CD4-positive, alpha-beta T cell treated with Interleukin-21 for 1 hour (primary cell): Measurements from ENCODE around the gene NUP153.
A peak's percentile ranks its signal among the peaks of the same experiment; 100 is the strongest.

ENCODE experiments used
- DNase-seq: peaks from one replicate; pipeline ENCODE4 v3.0.0-alpha.2; 2020

Gene NUP153

DNA sequence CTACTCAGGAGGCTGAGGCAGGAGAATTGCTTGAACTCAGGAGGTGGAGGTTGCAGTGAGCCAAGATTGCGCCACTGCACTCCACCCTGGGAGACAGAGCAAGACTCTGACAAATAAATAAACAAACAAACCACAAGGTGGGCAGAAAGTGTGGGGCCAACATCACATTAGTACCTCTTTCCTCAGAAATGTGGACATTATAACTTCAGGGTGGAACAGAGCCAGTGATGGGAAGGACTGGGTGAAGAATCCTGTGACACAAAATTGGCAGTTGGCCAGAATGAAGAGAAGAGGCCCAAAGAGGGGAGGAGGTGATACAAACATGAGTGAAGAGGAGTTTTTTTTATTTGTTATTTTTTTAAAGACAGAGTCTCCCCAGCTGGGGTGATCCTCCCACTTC, 50.6 kb downstream of the NUP153 start:
- no peak for DNase-seq

DNA sequence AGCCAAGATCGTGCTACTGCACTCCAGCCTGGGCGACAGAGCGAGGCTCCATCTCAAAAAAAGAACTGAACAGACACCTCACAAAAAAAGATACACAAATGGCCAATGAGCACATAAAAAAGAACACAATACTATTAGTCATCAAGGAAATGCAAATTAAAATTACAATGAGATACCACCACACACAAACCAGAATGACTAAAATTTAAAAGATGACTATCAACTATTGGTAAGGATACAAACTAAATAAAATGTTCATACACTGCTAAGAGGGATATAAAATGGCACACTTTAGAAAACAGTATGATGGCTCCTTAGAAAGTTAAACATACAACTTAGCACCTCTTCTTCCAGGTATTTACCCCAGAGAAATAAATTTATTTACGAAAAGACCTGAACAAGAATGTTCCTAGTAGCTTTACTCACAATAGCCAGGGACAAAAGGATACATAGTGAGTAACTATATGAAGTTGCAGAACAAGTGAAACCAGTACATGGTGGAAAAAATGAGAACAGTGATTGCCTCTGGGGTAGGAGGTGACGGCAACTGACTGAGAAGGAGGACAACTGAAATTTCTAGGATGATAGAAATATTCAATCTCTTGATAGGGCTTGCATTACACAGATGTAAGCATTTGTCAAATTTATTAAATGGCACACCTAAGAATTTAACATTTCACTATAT, 53.4 kb downstream of the NUP153 start:
- DNase-seq, result no peak

DNA sequence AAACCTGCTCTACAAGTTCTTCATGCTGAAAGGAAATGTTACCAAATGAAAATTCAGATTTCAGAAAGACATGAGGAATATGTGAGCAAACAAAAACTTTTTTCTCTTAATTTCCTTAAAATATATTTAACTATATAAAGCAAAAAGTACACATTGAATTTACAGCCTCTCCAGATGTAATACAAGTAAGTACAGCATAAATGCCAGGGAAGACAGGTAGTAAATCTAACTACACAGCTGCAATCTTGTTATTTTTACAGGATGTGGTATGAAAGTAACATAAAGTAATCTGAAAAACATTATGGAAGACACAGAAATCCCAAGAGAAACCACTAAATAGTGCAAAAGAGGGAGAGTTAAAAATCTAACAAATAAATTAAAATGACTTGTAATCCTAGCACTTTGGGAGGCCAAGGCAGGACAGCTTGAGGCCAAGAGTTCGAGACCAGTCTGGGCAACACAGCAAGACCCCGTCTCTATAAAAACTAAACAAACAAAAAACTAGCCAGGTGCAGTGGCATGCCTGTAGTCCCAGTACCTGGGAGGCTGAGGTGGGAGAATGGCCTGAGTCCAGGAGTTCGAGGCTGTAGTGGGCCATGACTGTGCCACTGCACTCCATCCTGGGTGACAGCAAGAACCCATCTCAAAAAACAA, 55.9 kb downstream of the NUP153 start:
- no peak for DNase-seq

DNA sequence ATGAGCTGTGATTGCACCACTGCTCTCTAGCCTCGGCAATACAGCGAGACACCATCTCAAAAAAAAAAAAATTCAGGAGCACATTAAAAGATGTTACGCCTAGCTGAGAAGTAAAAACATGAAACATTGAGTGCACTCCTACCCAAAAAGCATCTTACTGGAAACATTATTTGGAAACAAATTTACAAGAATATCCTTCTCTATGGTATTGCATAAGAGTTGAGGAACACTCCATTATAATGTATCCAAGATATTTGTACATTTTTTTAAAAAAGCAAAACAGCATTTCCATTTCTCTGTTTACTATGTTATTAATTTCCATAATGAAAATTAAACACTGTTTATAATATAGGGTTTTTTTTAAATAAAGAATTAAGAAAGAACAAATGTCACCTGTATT, 58.0 kb downstream of the NUP153 start:
- no peak for DNase-seq

DNA sequence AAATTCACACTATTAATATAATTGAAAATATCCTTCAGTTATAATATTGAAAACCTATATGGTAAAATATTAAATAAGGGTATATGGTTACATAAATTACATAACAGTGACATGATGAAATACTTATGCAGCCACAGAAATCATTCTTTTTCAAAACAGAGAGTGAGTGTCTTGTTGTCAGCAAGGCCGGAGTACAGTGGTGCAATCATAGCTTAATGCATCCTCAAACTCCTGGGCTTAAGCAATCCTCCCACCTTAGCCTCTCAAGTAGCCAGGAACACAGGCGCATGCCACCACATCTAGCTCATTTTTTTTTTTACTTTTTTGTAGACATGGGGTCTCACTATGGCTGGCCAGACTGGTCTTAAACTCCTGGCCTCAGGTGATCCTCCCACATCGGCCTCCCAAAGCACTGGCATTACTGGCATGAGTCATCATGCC, 66.2 kb downstream of the NUP153 start:
- no peak for DNase-seq

DNA sequence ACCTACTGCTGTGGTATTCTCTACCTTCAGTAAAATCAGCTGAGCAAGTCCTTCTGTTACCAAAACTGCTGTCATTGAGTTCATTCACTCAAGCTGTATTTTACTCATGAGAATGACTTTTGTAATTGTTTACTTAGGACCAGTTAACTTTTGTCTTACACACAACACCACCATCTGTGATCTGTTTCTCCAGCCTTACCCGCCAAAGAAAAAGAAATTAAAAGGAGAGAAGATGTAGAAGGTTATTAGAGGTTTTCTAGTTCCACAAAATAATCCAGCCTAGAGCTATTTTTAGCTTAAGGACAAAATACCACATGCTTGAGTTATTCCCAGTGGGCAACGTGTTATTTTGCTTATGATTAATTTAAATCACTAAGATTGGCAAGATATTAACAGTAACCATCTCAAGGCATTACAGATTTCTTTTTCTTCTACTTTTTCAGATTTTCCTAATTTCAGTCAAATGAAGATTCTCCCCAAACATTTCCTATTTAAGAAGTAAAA, 68.5 kb downstream of the NUP153 start:
- no peak for DNase-seq

DNA sequence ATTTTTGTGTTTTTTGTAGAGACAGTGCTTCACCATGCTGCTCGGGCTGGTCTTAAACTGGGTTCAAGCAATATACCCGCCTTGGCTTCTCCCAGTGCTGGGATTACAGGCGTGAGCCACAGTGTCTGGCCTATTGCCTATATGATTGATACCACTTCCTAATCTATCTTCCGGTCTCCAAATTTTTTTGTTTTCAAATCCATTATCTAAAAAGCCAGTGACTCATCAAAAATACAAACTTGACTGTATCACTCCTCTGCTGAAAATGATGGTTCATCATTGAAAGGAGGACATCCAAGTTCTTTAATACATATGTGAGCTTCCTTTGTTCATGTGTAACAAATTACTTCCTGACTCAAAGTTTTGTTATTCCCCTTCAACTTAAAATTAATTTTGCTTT, 71.2 kb downstream of the NUP153 start:
- DNase-seq, result no peak

DNA sequence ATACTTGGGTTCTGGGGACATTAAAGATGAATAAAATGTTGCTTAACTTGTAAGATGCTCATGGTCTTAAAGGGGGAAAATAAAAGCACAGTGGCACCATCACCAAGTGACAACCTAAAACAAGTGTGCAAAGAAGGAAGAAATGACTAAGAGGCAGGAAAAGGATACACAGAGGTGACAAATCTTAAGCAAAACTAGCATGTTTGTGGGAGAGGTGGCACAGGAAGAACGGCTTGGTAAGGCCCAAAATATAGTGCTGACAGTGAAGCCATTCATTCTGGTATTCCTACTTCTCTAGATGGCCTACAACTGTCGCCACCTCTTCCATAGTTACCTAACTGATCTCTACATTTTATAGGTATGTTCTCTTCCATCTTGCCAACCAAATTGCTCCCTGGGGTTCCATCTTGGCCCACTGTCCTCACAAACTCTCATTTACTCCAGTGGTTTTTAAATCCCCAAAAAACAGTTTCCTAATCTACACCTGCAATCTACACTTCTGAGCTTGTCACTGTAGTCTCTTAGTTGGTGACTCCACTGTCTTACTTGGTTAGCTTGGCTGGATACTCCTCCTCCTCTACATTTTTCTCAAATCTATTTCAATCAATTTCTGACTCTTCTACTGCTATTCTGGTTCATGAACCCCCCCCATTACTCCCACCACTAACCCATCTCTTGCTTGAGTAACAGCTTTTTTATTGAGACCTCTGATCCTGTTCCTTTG, 73.1 kb downstream of the NUP153 start:
- peak; percentile 44 for DNase-seq

DNA sequence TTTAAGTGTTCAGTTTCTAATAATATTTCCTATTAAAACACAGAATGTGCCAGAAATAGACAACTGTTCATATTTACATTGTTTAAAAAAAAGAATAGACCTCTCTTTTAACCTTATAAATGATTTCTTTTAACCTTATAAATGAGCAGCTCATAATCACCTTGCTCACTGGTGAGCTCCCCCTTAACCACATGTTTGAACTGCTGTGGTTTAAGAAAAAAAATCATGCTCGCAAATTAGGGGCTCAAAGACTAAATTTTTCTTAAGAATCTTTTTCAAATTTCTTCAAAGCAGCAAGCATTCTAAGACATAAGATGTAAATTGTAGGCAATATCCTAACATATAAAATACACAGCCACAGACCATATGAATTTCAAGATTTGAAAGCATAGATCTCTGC, 73.8 kb downstream of the NUP153 start:
- peak; percentile 13 for DNase-seq

DNA sequence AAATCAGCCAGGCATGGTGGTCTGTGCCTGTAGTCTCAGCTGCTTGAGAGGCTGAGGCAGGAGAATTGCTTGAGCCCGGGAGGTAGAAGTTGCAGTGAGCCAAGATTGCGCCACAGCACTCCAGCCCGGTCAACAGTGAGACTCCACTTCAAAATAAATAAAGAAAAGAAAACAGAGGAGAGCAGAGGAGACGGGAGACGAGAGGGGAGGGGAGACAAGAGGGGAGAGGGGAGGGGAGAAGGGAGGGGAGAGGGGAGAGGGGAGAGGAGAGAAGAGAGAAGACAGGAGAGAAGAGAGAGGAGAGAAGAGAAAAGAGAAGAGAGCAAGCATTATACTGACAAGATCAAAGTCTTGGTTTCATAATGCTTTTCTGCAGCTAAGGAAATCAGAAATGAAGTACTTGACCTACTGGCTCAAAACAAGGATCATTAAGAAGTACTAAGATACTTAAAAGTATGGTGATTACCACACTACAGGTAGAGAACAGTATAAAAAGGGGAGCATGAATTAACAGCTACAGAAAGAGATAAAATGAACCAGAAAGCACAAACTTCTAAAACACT, 76.1 kb downstream of the NUP153 start:
- no peak for DNase-seq

DNA sequence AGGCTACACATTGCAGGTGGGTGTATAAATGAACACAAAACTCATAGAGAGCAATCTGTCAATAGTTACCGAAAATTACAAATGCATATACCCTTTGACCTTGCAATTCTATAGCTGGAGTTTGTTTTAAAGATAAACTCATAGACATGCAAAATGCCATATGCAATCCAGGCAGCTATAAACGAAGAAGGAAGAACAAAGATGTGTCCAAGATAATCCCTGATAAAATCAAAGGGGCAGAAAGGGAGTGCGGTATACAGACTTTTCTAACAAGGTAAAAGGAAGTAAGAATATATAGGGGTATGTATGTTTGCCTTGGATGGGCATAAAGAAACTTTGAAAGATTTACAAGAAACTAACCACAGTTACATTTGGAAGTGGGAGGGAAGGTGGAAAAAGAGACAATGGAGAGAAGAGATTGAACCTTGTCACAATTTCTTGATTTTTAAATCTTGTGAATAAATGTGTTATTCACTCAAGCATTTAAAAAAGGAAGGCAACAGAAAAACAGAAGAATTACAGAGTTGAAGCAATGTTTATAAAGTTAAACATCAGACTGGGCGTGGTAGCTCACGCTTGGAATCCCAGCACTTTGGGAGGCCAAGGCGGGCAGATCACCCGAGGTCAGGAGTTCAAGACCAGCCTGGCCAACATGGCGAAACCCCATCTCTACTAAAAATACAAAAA, 76.8 kb downstream of the NUP153 start:
- no peak for DNase-seq

DNA sequence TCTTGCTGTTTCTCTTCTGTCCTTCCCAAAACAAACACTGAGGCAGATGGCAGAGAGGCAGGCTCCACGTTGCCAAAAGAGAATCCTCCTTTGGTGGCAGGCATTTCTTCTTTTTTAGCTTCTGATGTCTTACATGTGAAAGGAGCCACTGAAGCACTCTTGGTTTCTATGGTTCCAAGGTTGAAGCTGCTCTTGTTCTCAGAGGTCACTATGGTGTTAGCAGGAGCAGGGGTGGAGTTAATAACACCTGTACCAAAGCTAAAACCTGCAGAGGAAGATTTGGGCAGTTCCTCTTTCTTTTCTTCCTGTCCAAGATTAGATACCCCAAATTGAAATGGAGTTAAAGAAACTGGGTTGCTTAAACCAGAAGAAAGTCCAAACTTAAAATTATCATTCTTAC, 77.9 kb downstream of the NUP153 start:
- DNase-seq, result no peak

DNA sequence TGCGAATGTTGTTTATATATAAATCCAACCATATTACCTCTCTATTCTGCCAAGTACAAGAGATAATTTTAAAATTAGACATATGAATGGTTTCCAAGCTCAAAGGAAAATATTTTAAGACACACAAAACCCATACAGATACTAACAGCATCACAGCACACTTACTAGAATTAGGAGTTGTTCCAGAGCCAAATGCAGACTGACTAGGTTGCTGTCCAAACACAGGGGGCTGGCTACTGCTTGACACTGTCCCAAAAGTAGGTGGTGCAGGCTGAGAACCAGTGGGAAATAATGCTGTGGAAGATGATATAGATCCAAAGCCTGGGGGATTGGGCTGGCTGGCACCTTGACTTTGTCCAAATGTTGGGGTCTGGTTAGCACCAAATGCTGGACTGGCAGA, 82.3 kb downstream of the NUP153 start:
- DNase-seq, result no peak

DNA sequence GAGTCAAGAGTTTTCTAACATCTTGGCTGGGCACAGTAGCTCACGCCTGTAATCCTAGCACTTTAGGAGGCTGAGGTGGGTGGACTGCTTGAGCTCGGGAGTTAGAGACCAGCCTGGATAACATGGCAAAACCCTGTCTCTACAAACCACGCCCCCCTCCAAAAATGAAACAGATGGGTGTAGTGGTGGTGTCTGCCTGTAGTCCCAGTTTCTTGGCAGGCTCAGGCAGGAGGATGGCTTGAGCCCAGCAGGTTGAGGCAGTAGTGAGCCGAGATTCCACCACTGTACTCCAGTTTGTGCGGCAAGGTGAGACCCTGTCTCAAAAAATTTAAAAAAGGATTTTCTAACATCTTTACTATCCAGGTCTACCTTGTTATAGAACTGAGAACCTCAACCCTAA, 84.6 kb downstream of the NUP153 start:
- no peak for DNase-seq

DNA sequence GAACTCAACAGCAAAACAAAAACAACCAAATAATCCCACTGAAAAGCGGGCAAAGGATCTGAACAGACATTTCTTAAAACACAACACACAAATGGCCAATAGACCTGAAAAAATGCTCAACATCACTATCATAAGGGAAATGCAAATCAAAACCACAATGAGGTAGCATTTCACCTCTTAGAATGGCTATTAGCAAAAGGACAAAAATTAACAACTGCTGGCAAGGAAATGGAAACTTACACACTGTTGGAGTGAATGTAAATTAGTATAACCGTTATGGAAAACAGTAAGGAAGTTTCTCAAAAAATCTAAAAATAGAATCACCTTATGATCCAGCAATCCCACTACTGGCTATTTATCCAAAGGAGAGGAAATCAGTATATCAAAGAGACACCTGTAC, 85.7 kb downstream of the NUP153 start:
- DNase-seq, result no peak

DNA sequence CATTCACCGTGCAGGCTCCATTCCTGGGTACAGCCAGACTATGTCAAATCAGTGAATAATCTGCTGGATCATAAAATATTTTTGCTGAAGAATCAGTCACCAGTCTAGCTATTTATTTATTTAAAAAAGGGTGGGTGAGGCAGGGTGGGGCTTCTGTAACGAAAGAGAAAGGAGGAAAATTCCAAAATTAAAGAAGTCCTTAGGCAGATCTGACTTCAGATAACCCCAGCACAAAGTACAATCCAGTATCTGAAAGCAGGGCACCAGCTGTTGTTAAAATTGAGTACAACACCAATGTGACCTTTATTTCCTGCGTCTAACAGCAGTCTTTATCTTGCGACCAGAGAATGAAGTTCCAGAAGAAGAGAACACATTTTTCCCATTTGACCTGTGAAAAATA, 90.9 kb downstream of the NUP153 start:
- DNase-seq, result no peak

DNA sequence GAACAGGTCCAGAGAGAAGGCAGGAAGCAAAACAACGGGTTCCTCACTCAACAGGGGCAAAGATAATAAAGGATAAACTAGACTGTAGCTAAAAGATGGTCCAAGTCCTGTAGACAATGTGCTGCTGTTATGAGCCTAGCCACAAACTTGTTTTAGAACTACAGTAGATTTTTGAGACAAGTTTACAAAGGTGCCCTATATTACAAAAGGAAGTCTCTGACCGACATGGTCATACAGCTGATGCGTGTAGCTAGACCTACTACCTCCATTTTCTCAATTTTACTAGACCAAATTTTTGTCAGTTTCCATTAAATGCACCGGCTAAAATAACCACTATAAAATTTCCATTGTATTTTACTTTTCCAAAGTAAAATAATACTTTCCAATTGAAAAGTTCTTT, 94.7 kb downstream of the NUP153 start:
- no peak for DNase-seq

DNA sequence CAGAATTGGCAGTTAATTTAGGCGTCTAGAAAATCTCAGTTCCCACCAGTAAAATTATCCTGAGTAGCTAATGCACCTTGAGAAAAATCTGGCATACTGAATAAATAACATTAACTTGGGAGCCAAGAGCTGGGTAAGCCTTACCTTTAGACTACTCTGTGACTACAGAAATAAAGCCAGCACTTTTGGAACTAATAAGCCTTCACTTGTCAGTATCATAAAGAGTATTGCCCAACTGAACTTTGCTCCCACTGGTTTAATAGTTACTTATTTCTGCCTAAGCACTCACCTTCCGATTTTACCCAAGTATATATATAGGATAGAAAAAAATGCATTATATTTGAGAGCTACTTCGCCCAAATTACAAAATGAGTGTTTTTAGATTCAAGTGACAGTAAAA, 95.9 kb downstream of the NUP153 start:
- no peak for DNase-seq

DNA sequence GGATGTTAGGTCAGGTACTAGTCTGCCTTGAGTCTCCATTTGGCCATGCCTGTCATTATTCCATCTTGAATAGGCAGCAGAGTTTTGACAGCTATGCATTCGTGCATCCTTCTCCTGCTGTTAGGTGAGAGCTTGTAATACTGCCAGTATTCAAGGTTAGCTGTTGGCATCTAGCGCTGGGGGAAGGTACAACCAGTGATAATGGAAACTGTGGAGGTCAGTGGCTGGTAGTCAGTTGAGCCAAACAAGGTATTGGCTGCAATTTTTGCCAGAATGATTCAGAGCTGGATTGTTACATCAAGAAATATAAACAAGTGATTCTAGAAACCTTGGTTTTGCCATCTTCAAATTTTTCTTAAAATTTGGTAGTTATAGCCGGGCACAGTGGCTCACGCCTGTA, 100.1 kb downstream of the NUP153 start:
- DNase-seq, result no peak

DNA sequence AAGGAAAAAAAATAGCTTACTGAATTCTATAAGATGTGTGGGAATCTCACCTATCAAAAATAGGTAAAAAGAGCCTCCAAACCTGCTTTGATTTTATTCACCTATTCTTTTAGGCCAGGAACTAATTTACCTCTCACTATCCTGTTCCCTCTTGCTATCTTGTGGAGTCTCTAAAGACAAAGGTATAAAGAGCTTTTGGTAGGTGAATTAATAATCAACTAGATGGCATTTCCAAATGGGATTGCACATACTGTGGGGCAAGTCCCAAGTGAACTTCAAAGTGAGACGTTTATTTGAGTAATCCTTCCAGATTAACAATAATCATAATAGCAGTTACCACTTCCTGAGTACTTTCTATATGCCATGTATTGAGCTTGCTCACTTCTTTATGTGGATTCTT, 103.8 kb downstream of the NUP153 start:
- no peak for DNase-seq

DNA sequence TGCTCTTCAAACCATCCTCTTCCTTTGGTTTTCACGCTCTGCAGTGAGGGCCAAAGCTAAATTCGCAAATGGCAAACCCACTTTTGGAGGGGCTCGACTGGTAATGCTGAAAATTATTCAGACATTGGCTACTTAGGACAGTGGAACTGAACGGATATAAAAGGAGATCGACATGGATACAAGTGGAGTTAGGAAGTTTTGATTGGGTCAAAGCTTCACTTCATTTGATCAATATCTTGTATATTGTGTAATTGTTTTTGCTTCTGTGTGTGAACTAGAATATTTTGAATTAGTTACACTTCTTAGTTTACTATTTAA, 105.4 kb downstream of the NUP153 start:
- no peak for DNase-seq

DNA sequence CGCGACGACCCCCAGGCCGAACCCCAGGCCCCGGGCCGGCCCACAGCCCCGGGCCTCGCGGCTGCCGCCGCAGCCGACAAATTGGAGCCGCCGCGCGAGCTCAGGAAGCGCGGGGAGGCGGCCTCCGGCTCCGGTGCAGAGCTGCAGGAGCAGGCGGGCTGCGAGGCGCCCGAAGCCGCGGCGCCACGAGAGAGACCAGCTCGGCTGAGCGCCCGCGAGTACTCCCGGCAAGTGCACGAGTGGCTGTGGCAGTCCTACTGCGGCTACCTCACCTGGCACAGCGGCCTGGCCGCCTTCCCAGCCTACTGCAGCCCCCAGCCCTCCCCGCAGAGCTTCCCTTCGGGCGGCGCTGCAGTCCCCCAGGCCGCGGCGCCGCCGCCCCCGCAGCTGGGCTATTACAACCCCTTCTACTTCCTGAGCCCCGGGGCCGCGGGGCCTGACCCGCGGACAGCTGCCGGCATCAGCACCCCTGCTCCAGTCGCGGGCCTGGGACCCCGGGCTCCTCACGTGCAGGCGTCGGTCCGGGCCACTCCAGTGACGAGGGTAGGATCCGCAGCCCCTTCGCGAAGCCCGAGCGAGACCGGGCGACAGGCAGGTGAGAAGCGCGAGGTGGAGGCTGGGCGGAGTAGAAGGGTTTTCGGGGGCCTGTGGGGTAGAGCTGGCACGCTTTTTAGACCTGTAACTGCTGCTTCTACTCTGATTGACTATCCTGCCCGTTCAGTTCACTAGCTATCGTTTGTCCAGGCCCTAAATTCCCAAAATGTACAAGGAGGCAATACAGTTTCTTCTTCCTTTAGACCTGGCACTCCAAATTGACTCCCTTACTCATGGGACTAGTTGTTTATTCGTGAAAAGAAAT, 106.0 kb downstream of the NUP153 start:
- peak; percentile 30 for DNase-seq
